Stimulated activated CD4-positive, alpha-beta T cell treated with anti-CD3 and anti-CD28 coated beads, Interleukin-1b, Interleukin-23, amount 100 ng/mL, for 48 hours (primary cell): ENCODE data around the gene UBAP2L.
"Not testable (repeated sequence)": the region's sequence is repeated elsewhere in the genome, so short reads cannot be mapped to it uniquely, and the experiment has no call there.

ENCODE experiments used
- DNase-seq: peaks from one replicate; pipeline ENCODE4 v3.0.0-alpha.2; 2020

UBAP2L gene

DNA sequence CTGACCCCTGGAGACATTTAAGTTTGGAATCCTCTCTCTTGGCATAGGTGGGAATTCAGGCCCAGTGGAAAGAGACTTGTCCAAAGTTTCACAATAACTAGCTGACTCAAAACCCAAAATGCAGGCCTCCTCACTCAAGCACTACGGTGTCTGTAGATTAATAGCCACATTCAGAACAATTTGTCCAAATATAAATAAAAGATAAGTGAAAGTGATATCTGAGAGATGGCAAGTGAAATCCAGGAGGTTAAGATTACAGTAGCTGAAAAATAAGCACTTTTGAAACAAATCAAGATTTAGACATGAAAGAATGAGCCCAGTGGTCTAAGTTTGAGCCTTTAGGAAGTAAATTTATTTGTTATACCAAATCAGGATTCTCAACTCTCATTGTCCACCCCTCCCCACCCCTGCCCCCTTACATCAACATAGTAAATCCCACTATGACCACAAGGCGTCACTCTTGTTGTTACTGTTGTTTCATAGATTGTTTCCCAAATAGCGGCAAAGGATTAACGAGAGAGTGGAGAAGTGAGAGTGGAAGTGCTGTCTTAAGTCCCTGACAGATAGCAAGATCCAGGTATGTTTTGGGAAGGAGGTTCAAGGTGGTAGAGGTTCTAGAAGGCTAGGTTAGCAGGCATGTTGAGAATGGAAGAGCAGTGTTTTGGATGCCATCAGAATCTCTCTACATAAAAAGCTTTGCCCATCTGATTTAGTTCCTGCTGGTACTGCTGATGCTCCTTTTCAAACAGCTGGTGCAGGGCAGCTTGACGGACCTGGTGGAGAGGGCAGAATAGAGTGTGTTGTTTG, 21.8 kb upstream of the UBAP2L start:
- DNase-seq: no peak

DNA sequence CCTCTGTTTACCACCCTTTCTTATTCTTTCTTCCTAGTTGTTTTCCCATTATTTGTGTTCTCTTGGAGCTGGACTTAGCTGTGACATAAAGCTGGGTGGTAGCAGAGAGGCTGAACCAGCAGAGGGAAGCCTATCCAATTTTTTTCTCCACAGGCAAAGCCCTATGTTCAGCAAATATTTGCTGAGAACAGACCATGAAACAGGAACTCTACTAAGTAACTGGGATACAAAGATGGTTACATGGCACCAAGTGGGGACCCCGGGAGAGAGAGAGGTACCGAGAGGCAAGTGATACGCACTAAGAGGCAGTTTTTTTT, 21.2 kb upstream of the UBAP2L start:
- DNase-seq: no peak

DNA sequence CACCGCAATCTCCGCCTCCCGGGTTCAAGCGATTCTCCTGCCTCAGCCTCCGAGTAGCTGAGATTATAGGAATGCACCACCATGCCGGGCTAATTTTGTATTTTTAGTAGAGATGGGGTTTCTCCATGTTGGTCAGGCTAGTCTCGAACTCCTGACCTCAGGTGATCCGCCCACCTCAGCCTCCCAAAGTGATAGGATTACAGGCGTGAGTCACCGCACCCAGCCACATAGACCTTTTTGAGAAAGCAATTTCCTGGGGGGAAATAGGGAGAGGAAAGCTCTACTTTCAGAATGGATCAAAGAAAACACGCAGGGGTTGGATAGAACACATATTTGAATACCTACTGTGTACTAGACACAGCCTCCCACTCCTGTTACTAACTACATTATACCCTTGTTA, 15.0 kb upstream of the UBAP2L start:
- DNase-seq: peak; percentile 39

- DNase-seq: peak; percentile 12
Observed at GRCh38 chr1:154206196-154206595, 14.6 kb upstream of the UBAP2L start, which contains the start of gene CFAP141. Gene CFAP141, minus strand, starts transcription at chr1:154206333. Its CDS starts 26 bp downstream, at chr1:154206307.

DNA sequence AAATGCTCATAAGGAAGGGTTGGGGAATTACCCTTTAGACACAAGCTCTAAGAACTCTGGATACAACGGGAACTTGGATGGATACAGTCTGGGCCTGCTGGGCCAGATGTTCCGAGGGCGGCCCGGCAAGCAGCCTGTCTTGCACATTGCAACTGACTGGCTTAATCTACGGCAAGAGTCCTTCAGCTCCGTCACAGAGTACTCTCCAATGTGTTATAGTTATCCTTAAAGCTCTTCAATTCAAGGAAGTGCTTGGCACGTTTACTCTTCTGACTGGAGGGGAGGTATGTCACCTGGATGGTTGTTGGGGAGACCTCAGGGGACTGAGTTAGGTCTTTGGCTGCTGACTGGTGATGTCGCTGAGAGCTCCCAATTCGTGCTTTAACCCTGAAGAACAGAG, 13.5 kb upstream of the UBAP2L start:
- DNase-seq: no peak

DNA sequence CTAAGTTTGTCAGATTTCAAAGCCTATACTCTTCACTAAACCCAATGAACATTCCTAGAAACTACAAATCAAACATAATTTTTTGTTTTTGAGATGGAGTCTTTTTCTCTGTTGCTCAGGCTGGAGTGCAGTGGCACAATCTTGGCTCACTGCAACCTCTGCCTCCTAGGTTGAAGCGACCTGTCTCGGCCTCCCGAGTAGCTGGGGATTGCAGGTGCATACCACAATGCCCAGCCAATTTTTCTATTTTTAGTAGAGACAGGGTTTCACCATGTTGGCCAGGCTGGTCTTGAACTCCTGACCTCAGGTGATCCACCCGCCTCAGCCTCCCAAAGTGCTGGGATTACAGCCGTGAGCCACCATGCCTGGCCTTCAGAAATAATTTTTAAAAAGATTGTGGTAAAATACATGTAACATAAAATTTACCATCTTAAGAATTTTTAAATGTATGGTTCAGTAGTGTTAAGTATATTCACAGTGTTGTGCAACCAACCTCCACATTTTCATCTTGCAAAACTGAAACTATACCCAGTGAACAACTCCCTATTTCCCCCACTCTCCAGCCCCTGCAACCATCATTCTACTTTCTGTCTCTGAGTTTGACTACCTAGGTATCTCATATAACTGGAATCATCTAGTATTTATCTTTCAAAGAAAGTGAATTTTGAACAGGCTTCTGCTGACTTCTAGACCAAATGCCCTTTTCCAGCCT, 11.9 kb upstream of the UBAP2L start:
- no peak for DNase-seq

DNA sequence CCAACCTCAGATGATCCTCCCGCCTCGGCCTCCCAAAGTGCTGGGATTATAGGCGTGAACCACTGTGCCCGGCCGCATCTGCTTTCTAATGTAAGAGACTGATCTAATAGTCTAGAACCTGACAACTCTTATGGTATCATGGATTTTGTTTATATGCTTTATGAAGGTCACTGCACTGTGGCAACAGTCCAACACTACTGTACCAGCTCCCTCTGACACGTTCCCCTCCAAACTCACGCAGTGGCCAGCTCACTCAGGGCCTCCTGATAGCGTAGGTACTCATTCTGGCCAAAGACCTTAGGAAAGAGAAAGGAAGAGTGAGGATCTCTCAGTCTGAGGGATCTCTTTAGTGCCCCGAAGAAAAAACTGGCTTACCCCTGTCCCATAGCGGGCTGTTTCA, 8.7 kb upstream of the UBAP2L start:
- no peak for DNase-seq

DNA sequence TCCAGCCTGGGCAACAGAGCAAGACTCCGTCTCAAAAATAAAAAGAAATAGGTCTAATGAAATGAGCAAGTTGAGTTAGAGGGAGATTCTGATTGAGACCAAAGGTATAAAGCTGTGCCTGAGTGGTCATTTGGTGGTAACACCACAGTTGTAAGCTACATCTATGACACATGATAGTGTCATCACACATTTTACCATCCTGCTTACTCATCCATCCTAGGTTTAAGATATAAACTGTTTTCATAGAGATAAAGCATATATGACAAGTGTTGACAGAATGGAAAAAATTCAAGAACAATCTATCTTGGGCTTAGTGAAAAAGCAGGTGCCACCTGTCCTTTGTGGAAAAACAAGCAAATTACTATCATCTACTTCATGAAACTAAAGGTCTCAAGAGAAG, 7.5 kb upstream of the UBAP2L start:
- no peak for DNase-seq

DNA sequence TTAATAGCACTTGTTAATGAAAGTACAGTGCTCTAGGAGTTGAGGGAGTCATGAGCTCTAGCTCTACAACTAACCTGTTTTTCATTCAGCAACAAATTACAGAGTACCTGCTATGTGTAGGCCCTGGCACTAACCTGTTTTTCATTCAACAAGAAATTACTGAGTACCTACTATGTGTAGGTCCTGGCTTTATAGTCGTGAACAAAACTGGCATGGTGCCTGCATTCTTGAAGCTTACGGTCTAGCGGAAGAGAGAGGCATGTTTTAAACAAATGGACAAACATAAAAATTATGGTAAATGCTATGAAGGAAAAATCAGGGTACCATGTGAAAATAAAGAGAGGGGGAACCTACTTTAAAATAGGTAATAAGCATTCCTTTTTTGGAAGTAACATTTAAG, 2.2 kb upstream of the UBAP2L start:
- DNase-seq: no peak

DNA sequence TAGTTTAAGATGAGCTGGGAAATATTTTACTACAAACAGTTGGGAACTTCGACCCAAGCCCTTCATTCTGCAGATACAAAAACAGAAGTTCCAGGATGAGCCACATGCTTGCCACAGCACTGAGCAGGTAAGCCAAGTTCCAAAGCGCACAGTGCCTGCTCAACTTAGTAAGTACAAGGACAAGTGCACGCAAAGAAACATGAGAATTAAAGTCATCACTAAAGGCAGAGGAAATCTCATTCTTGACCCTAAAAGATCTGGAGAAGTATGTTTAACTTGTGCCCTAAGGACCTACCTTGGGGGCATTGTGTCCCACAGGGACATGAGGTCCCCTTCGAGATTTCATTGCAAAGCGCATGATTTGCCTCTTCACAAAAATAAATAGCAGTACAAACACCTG, 1.2 kb upstream of the UBAP2L start:
- no peak for DNase-seq

GRCh38 chr1:154220970-154221277, 169 bp downstream of the UBAP2L start:
- DNase-seq: no peak

- DNase-seq: peak; percentile 74
Observed at GRCh38 chr1:154221278-154222001, 685 bp downstream of the UBAP2L start.

GRCh38 chr1:154222518-154222917, 1.8 kb downstream of the UBAP2L start:
- no peak for DNase-seq

DNA sequence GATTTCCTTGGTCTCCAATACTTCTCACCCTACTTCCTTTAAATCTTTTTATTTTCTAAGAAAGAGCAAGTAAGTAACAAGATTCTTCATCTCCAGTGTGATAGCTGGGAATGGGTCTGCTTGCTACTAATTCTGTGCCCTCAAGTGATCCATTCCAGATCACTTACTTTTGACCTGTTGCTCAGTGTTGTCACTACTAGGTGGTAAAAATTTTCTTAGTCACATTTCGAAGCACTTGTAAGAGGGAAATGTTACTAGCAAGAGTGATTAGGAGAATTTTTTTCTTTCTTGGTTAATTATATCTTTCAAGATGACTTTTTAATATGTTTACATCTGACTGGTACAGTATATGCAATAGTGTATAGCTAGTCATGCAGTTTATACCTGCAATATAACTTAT, 2.2 kb downstream of the UBAP2L start:
- no peak for DNase-seq

- no peak for DNase-seq
Observed at GRCh38 chr1:154223621-154224020, 2.9 kb downstream of the UBAP2L start.

GRCh38 chr1:154225370-154225769, 4.6 kb downstream of the UBAP2L start:
- no peak for DNase-seq

DNA sequence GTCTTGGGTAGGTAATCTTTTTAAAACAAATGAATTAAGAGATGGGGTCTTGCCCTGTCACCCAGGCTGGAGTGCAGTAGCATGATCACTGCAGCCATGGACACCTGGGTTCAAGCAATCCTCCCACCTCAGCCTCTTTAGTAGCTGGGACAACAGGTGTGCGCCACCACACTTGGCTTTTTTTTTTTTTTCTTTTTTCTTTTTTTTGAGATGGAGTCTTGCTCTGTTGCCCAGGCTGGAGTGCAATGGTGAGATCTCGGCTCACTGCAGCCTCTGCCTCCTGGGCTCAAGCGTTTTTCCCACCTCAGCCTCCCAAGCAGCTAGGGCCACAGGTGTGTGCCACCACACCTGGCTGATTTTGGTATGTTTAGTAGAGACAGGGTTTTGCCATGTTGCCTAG, 10.4 kb downstream of the UBAP2L start:
- DNase-seq: not testable (repeated sequence)

- DNase-seq: not testable (repeated sequence)
Observed at GRCh38 chr1:154233127-154233526, 12.4 kb downstream of the UBAP2L start.

GRCh38 chr1:154236855-154237254, 16.1 kb downstream of the UBAP2L start:
- no peak for DNase-seq

DNA sequence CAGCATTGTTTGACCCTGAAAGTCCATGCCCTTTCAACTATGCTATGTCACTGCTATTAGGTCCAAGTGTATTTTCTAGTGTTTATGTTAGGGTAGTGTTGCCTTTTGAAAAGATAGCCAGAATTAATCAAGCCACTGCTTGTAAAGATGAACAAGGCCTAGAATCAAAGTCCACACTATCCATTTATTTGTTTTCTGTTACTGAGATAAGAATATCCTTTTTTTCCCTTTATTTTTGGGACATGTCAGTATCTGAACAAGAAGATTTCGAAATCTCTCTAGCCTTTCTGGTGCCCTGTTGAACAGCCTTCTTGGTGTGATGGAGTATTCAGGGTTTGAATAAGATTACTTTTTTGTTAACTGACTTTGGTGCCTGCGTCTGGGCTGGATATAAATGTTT, 16.7 kb downstream of the UBAP2L start:
- DNase-seq: no peak

DNA sequence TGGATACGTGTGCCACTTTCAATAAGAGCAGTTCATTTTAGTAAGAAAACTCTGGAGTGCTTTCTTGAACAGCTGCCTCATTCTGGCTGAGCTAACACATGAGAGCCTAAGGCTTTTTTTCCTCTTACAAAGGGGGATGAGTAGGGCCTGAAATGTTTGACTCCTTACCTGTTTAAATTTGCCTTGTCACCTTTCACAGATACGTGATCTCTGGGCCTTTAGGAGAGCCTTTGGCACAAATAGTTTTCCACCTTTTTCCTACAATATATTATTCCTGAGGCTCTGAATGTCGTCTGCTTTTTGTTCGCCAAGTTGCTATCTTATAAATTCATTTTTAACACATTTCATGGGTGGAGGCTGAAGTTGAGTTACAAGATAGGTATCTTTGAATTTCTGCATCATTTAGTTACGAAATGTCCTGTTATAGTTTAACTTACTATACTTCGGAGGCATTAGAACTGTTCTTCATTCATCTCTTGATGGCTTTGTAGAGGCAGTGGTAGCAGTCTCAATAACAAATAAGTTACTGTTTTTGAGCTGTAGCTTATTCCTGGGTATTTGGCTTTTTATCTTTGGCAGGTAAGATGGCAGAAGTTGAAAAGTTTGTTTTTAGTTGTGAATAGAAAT, 17.2 kb downstream of the UBAP2L start:
- no peak for DNase-seq

DNA sequence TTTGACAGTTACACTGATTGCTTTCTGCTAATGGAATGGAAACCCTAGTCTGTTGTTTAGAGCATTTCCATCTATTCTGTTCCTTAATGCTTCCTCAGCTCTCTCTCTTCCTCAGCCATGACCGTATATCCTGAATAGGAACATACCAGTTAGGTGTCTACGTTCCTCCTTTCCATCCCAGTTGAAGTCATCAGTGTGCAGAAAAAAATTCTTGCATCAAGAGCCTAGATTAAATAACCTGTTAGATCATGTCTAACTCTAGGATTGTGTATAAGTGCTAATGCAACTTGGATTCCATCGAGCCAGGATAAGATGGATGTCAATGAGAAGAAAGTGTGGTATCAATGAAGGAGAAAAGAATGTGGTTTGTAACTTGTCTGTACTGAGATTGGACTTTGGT, 18.7 kb downstream of the UBAP2L start:
- DNase-seq: no peak

DNA sequence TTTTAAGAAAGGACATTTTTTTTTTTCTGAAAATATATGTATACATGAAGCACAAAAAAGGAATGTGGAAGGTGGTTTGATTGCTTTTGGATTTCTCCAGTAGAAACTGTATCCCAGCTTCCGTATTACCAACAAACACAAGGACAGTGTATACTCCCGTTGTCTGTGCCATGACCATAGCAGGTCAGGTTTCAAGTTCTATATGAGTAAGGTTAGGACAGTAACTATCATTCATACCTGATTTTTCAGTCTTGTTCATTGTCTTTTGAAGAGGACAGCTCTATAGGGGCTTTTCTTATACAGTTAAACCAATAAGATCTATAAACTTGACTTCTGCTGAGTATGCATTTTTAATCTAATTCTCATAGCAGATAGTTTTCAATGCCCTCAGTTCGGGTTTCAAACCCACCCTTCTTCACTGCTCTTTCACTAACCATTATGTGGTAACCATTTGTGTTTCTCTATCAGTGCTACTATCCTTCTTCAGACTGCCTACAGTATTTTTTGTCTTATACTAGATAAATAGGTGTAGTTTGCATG, 19.6 kb downstream of the UBAP2L start:
- no peak for DNase-seq
